Measurements from ENCODE around the gene CARD10.
A peak's percentile ranks its signal among the peaks of the same experiment; 100 is the strongest.
"Not testable (repeated sequence)": the region's sequence is repeated elsewhere in the genome, so short reads cannot be mapped to it uniquely, and the experiment has no call there.

Gene CARD10

DNA sequence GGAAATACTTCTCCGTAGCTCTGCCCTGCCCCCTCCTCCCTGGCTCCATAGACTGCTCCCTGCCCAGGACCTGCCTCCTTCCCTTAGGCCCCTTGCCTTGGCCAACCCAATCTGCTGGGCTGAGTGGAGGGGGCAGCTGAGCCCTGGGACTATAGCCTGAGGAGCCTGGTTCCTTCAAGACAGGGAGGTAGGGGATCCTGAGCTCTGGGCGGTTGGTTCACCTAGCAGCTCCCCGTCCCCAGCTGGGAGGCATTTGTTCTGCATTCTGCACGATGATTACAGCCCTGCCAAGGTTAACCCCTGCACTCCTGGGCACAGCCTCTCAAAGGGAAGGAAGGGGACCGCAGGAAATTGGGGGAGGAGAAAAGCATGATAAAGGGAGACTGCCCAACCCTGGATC, 37.5 kb upstream of the CARD10 start:
- no peak for DNase-seq (ENCODE audit: low read depth in 2 of 2)

DNA sequence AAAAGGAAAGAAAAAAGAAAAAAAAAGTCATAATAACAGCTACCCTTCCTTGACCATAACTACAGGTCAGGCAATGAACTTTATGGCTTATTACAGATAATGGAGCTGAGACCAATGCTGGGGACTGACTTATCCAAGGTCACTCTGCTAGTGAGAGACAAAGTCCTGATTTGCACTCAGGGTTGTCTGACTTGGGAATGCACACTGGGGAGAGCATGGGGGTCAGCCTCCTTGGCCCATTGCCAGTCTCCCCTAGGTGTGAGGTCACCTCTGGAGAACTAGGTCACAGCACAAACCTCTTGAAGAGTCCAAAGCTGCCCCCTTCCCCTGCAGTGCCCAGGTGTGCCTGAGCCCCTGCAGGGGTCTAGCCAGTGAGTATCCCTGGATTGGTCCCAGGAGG, 35.8 kb upstream of the CARD10 start:
- no peak for DNase-seq (ENCODE audit: low read depth in 2 of 2)

DNA sequence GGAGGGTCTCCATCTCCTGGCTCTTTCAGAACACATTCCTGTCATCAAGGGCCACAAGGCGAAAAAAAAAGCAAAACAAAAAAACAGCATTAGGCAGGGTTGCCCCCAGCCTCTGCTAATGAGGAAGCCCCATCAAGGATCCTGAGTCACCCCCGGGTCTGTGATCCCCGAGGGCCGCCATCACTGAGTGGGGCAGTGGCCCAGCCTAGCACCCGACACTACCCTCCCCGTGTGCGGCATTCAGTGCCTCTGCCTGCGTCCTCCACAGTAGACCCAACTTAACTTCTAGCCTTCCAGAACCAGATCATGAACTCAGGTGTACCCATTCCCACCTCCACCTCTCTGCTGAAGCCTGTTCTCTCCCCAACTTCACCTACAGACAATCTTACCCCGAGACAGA, 34.5 kb upstream of the CARD10 start:
- DNase-seq (ENCODE audit: low read depth in 2 of 2): no peak

DNA sequence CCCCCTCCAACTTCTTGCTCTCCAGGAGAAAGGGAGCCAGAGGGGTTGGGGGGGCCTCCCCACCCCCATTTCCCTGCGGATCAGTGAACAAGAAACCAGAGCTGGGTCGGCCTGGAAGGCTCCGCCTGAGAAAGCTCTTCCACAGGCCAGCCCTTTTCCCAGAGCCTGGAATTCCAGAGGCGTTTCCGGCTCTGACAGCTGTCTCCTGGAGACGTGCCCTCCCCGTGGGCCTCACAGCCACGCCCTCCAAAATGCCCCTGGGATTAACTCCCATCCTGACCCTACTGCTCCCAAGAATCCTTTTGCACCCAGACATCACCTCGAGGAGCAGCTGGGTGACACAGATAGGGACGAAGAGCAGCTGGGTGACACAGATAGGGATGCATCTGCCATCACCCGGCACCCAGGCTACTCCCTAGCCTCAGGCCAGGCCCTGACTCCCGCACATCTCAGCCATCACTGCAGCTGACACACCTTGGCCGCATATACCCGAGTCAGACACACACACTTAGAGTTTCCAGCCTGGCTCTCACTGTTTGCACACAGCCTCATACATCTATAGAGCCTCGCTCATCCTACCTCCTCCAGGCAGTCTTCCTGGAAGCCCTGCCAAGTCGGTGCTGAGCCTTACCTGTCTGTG, 33.4 kb upstream of the CARD10 start:
- peak in 1 of 2 experiments; percentile 52 for DNase-seq (ENCODE audit: low read depth in 2 of 2)

DNA sequence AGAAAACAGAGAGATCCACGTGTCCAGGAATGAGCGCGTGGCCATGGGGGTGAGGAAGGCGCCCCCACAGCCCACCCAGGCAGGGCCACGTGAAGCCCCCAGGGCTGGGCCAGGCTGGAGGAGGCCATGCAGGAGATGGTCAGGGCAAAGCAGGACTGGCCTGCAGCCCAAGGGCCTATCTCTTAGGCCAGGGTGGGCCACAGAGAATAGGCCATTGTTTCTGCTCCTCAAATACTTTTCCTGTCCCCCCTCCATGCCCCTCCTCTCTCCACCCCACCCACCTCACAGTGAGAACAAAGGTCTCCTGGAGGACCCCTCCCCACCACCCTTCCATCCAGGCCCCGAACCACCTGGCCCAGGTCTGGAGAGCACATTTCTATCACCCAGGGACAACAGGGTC, 32.8 kb upstream of the CARD10 start:
- no peak for DNase-seq (ENCODE audit: low read depth in 2 of 2)

DNA sequence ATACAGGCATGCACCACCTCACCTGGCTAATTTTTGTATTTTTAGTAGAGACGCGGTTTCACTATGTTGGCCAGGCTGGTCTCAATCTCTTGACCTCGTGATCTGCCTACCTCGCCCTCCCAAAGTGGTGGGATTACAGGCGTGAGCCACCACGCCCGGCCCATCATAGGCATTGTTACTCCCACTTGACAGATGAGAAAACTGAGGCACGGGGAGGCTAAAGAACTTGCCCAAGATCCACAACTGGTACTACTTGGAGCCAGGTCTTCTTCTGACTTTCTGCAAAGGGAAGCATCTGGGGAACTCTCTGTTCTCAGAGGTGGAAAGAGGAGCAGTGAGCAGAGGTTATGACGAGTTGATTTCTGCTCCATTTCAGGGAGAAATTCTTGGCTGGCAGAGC, 31.7 kb upstream of the CARD10 start:
- DNase-seq (ENCODE audit: low read depth in 2 of 2): not testable (repeated sequence)

DNA sequence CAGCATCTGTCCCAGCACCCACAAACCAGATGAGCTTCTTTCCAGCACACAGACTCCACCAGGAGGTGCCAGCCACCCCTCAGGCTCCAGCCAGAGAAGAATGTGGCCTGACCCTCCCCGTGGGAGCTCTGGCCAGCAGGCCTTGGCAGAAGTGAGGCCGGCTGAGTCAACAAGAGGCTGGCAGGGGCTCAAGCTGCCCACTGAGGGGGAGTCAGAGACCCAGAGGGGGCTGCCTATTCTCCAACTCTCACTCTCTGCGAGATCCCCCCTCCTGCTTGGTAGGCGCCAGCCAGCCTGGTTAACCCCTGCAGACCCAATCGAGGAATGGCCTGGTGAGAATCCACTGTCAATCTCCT, 30.5 kb upstream of the CARD10 start:
- DNase-seq (ENCODE audit: low read depth in 2 of 2): no peak

DNA sequence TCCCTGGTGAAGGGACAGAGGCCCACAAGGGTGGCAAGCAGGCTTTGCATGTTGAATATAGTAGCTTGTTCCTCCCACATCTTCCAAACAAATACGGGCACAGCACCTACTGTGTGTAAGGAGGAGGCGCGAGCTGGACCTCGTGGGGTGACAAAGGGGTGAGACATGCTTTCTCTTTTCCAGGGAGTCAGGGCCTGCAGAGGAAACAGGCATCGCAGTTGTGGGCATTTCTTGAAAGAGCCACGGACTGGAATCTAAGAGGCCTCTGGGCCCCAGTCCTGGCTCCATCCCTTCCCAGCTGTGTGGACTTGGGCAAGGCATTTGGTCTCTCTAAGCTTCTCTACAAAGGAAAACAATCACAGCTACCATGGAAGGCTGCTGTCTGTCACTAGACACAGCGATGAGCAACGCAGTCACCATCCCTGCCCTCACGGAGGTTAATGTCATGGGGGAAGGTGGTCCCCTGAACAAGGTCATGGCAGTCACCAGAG, 28.1 kb upstream of the CARD10 start:
- no peak for DNase-seq (ENCODE audit: low read depth in 2 of 2)

DNA sequence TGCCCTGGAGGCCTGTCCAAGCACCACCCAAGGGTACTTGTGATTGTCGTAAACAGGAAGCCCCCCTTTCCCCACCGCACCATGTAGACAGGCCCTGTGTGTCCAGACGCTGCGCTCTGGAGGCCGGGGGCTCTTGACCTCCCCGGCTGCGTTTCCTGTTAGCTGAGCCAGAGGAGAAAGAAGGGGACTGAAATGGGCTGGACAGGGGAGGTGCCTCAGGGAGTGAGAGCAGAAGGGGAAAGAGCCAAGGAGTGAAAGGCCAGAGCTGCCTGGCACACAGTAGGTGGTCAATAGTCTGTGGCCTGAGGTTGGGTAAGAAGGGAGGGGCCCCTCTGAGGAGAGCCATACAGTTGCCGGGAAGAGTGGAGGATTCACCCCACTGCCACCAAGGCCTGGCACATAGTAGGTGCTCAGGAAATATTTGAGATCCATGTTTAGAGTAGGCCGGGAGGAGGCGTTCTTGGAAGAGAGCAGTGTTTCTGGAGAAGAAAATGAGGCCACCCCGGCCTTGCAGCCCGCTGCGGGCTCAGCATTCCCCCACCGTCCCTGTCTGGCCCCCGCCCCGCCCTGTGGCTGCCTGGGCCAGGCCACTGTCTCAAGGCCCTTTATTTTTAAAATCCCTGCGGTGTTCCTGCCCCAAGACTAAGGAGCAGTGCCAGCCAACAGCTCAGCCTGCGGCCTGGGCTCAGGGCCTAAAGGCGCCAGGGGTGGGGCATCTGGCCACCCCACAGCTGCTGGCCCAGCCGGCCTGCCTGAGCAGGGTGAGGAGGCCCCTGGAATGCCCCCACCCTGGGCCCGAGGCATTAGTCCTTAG, 27.4 kb upstream of the CARD10 start:
- no peak for DNase-seq (ENCODE audit: low read depth in 2 of 2)

DNA sequence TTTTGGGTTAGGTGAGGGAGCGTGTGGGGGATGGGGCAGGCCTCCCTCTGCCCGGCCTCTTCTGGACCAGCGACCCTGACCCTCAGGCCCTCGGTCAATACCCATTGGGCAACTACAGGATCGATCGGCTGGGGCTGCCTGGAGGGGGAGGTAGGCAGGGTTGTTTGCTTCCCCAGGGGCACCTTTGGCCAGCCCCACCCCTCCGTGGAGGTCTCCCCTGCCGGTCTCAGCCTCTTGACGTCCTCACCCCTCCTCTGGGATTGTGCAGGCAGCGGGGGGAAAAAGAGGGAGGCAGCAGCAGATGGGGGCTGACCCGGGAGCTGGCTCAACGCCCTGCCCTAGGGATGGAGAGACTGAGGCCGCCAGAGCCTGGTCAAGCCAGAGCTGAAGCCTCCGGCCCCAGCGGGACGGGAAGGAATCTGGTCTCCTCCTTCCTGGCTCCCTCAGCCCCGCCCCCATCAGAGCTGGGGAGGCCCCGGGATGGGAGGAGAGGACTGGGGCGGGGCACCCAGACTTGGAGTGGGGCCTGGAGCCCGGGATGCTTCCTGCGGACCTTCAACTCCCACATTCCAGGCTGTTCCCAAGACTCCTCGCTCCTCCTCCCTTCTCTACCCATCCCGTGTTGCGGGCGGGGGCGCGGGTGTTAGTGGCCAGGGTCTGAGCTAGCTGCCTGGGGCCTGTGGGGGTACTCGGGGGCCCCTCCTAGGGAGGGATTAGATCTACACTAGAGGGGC, 26.7 kb upstream of the CARD10 start:
- peak; percentile 84 to 88 for DNase-seq (ENCODE audit: low read depth in 2 of 2)

DNA sequence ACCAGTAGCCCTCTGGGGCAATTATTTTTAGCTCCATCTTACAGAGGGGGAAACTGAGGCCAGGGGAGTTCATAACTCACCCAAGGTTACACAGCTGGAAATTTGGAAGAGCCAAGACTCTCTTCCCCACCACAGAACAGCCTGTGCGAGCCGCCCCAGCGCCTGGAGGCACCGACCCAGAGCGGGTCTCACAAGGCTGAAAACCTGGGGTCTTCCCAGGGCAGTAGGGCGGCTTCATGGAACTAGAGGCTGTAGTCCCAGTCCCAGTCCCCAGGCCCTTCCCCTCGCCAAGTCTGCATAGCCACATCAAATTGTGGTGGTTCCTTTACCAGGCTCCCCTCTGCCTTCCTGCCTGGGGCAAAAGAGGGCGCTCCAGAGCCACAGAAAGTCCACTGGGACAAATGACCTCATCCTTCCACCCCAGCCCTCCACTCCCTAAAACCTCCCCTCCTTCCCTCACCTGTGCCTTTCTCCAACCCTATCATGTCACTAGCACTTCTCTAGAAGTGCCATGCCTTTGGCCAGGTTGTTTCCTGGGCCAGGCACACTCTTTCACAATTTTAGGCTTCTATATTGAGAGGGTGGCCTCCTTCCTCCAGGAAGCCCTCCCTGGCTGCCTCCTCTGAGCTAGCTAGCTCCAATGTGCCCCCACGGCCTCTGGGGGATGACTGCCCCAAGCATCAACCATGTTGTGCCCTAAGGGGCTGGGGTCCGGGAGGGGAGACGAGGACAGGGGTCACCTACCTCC, 25.9 kb upstream of the CARD10 start:
- DNase-seq (ENCODE audit: low read depth in 2 of 2): no peak

DNA sequence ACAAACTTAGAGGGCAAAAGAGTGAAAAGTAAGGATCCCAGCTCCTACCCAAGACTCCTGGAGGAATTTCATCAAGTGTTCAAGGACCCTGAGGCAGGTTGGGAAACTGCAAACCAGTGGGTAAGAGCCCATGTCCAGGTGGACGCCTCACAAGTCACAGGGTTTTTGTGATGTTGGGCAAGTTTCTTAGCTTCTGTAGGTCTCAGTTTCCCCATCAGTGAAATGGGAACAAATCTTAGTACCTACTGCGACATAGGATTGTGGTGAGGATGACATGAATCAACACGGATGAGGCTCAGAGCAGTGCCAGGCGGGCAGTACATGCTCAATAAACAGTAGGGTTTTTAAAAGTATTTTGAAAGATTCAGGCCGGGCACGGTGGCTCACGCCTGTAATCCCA, 23.7 kb upstream of the CARD10 start:
- no peak for DNase-seq (ENCODE audit: low read depth in 2 of 2)

DNA sequence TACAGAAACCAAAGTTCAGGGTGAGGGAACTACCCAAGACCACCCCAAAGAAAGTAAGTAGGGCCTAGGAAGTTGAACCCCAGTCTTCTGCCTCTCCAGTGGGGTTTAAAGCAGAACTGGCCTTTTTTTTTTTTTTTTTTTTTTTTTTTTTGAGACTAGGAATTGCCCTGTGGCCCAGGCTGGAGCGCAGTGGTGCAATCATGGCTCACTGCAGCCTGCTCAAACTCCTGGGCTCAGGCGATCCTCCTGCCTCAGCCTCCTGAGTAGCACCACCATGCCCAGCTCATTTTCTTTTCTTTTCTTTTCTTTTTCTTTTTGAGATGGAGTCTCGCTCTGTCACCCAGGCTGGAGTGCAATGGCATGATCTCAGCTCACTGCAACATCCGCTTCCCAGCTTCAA, 23.2 kb upstream of the CARD10 start:
- not testable (repeated sequence) for DNase-seq (ENCODE audit: low read depth in 2 of 2)

DNA sequence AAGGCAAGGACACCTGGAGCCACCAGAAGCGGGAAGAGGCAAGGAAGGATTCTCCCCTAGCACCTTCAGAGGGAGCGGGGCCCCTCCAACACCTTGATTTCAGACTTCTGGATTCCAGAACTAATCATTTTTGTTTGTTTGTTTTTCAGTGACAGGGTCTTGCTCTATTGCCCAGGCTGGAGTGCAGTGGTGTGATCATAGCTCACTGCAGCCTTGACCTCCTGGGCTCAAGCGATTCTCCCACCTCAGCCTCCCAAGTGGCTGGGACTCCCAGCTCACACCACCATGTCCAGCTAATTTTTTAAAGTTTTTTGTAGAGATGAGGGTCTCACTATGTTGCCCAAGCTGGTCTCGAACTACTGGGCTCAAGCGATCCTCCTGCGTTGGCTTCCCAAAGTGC, 20.6 kb upstream of the CARD10 start:
- DNase-seq (ENCODE audit: low read depth in 2 of 2): not testable (repeated sequence)

DNA sequence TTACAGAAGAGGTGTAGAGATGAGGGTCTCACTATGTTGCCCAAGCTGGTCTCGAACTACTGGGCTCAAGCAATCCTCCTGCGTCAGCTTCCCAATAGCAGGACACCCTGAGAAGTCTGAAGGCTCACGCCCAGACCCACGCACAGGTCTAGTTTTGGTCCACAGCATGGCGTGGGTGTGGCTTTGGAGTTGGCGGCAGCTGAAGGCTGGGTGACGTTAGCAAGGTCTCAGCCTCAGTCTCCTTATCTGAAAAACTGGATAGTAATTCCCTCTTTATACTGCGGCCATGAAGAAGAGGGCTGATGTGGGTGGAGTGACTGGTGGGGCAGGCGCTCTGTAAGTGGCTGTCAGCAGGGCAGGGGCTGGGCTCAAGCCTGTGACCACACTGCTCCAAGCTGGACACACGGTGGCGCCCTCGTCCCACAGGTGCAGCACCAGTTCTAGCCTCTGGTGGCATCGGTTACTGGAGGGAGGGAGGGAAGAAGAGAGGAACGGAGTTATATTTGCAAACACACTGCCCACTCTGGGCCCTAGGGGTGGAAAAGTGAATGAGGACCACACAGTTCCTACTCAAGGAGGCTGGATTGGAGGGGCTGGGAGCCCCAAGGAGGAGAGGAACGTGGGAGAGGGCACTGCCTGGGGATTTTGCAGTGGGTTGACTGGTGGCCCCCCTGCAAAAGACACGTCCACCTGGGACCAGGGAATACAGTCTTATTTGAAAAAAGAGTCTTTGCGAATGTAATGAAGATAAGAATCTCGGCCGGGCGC, 19.6 kb upstream of the CARD10 start:
- peak; percentile 68 to 71 for DNase-seq (ENCODE audit: low read depth in 2 of 2)

DNA sequence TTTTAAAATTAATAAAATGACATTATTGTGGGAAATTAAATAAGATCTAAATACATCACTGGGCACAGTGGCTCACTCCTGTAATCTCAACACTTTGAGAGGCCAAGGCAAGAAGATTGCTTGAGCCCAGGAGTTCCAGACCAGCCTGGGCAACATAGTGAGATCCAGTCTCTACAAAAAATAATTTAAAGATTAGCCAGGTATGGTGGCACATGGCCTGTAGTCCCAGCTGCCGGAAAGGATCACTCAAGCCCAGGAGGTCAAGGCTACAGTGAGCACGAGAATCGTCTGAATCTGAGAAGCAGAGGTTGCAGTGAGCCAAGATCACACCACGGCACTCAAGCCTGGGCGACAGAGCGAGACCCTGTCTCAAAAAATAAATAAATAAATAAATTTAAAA, 15.9 kb upstream of the CARD10 start:
- no peak for DNase-seq (ENCODE audit: low read depth in 2 of 2)

DNA sequence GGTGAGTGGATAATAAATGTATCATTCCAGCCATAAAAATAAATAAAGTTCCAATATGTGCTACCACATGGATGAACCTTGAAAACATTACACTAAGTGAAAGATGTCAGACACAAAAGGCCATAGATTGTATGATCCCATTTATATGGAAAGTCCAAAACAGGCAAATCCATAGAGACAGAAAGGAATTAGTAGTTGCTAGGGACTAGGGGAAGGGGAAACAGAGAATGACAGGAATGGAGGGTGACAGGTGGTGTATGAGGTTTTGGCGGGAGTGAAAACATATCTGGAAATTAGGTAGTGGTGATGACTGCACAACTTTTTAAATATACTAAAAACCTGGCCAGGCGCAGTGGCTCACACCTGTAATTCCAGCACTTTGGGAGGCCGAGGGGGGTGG, 15.2 kb upstream of the CARD10 start:
- DNase-seq (ENCODE audit: low read depth in 2 of 2): no peak

DNA sequence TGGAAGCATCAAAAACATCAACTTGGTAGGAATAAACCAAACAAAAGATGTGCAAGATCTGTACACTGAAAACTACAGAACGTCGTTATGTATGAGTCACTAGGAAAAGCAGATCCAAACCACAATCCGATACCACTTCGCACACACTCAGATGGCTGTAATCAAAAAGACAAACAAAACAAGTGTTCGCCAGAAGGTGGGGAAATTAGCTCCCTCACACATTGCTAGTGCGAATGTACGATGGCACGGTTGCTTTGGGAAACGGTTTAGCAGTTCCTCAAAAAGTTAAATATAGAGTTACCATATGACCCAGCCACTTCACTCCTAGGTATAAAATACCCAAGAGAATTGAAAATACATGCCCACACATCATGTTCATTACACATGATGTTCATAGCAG, 14.8 kb upstream of the CARD10 start:
- peak; percentile 47 to 51 for DNase-seq (ENCODE audit: low read depth in 2 of 2)

DNA sequence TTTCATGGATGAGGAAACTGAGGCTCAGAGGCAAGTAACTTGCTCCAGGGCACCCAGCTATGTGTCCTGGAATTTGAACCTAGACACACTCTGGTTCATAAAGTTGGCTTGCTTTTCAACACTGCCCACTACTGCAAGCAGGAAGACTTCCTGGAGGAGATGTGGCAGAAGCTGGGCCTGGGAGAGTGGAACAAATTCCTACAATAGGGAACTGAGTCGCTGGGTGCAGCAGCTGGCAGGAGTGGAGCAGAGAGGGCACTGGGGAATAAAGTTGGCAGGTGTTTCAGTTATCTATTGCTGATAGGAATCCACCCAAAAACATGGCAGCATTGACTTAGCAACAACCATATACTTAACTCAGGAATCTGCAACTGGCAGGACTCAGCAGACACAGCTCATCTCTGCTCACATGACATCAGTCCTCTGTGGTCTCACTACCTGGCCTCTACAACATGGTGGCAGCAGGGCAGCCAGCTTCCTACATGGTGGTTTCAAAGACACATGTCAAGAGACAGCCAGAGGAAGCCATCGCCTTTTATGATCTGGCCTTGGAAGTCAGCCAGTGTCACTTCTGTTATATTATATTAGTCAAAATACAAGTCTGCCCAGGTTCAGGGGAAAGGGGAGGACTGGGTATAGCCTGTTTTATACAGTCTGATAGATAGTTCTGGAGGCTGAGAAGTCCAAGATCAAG, 10.6 kb upstream of the CARD10 start:
- no peak for DNase-seq (ENCODE audit: low read depth in 2 of 2)

DNA sequence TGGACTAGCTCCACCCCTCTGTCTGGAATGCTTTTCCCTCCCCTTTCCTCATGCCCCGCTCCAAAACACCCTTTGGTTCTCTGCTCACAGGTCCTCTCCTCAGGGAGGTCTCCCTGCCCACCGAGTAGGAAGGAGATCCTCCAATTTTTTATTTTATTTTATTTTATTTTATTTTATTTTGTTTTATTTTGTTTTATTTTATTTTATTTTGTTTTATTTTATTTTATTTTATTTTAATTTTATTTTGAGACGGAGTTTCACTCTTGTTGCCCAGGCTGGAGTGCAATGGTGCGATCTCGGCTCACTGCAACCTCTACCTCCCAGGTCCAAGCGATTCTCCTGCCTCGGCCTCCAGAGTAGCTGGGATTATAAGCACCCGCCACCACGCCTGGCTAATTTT, 8.7 kb upstream of the CARD10 start:
- not testable (repeated sequence) for DNase-seq (ENCODE audit: low read depth in 2 of 2)
